Stimulated activated CD8-positive, alpha-beta memory T cell treated with anti-CD3 and anti-CD28 coated beads, Interleukin-15, amount 100 ng/mL, for 4 hours (primary cell): ENCODE results near the gene SLAIN1.

Experiments used
- DNase-seq, 2 donors: peaks; one replicate each; pipeline ENCODE4 v3.0.0-alpha.2; 2020; ENCODE audit warnings: low read depth in 2 of 2

The SLAIN1 gene

GRCh38 chr13:77751513-77752456, 54.3 kb downstream of the SLAIN1 start:
- peak in 1 of 2 donors; percentile 12 for DNase-seq

GRCh38 chr13:77752512-77753069, 55.1 kb downstream of the SLAIN1 start:
- no peak for DNase-seq

GRCh38 chr13:77760893-77761292, 63.4 kb downstream of the SLAIN1 start:
- DNase-seq = no peak

GRCh38 chr13:77767413-77767812, 69.9 kb downstream of the SLAIN1 start:
- no peak for DNase-seq

GRCh38 chr13:77774181-77774580, 76.7 kb downstream of the SLAIN1 start:
- DNase-seq = no peak

GRCh38 chr13:77776704-77777103, 79.2 kb downstream of the SLAIN1 start:
- DNase-seq = no peak

GRCh38 chr13:77779552-77780272, 82.2 kb downstream of the SLAIN1 start:
- DNase-seq = no peak

GRCh38 chr13:77781808-77782207, 84.3 kb downstream of the SLAIN1 start:
- no peak for DNase-seq

GRCh38 chr13:77784515-77784914, 87.0 kb downstream of the SLAIN1 start:
- no peak for DNase-seq

GRCh38 chr13:77786695-77787287, 89.3 kb downstream of the SLAIN1 start:
- DNase-seq = no peak

GRCh38 chr13:77789376-77789775, 91.9 kb downstream of the SLAIN1 start:
- DNase-seq = no peak

GRCh38 chr13:77800219-77800618, 102.7 kb downstream of the SLAIN1 start:
- no peak for DNase-seq

- no peak for DNase-seq
Measured at GRCh38 chr13:77806518-77806917, 109.0 kb downstream of the SLAIN1 start.

GRCh38 chr13:77807431-77808135, 110.1 kb downstream of the SLAIN1 start:
- no peak for DNase-seq

- DNase-seq = no peak
Measured at GRCh38 chr13:77810430-77810829, 112.9 kb downstream of the SLAIN1 start.

GRCh38 chr13:77810878-77811277, 113.4 kb downstream of the SLAIN1 start:
- DNase-seq = no peak

GRCh38 chr13:77811381-77811780, 113.9 kb downstream of the SLAIN1 start:
- DNase-seq = no peak

GRCh38 chr13:77811981-77812380, 114.5 kb downstream of the SLAIN1 start:
- DNase-seq = no peak
